Stimulated activated CD4-positive, alpha-beta T cell treated with anti-CD3 and anti-CD28 coated beads, Interleukin-12 subunit alpha, Interleukin-12 subunit beta, amount 100 ng/mL, for 48 hours (primary cell): ENCODE data around the gene IP6K1.
A peak's percentile ranks its signal among the peaks of the same experiment; 100 is the strongest.
"Not testable (repeated sequence)": the region's sequence is repeated elsewhere in the genome, so short reads cannot be mapped to it uniquely, and the experiment has no call there.

ENCODE experiments used
- DNase-seq, 3 donors: peaks; one replicate each; pipeline ENCODE4 v3.0.0-alpha.2; 2020; ENCODE audit warnings: low read depth in 2 of 3, low spot score in 1 of 3

Gene IP6K1

DNA sequence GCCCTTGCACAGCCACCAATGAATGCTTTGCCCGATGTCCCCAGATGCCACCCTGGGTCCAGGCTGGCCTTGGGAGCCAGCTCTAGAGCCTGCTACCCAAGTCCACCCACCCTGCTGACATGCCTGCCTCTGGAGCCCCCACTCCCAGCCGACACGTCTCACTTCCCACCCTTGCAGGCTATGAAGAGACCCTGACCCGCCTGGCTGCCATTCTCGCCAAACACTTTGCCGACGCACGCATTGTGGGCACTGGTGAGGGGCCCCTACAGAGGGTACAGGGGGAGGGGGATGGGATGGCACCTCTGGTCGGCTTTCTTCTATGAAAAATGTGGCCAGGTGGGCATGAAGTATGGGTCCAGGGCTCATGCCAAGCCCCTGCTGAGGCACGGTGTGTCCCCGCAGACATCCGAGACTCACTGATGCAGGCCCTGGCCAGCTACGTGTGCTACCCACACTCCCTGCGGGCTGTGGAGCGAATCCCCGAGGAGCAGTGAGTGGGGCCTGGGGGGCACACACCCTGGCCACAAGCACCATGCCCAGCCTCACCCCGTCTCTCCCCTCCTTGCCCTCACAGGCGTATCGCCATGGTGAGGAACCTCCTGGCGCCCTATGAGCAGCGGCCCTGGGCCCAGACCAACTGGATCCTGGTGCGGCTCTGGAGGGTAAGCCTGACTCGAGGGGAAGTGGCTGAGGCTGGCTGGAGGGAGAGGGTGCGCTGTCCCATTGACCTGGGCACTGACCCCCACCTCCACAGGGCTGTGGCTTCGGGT, 72.8 kb downstream of the IP6K1 start:
- no peak for DNase-seq

GRCh38 chr3:49712631-49713317, 73.6 kb downstream of the IP6K1 start:
- DNase-seq, result no peak

DNA sequence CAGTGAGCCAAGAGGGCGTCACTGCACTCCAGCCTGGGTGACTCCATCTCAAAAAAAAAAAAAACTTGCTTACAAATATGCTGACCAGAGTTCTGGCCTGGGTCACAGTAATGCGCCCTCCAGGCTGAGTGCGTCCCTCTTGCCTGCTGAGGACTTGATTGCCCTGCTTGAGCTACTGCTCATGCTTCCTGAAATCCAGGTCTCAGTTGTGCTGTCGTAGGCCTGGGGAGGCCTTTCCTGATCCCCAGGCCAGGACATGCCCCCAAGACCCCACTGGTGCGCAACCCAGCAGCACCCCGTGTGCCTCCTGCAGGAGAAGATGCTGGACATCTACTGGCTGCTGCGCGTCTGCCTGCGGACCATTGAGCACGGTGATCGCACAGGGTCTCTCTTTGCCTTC, 74.2 kb downstream of the IP6K1 start:
- no peak for DNase-seq

DNA sequence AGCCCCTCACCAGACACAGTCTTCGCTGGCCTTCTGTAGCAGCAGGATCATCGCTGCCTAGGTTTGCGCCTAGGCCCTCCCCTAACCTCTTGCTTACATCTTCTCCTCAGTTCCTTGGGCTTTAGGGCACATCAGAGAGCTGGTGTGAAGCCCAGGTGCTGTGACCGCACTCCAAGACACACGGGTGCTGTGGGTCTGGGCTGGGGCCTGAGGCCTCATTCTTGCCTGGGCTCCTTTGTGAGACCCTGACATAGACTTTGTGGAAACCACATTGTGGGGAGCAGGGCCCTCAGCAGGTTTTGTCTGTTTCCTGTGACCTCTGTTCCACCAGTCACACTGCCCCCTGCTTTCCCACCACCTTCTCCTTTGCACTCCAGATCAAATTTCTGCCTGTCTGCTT, 74.9 kb downstream of the IP6K1 start:
- DNase-seq, result no peak

- no peak for DNase-seq
Observed at GRCh38 chr3:49709852-49710251, 76.5 kb downstream of the IP6K1 start.

- no peak for DNase-seq
Observed at GRCh38 chr3:49707113-49707480, 79.2 kb downstream of the IP6K1 start.

DNA sequence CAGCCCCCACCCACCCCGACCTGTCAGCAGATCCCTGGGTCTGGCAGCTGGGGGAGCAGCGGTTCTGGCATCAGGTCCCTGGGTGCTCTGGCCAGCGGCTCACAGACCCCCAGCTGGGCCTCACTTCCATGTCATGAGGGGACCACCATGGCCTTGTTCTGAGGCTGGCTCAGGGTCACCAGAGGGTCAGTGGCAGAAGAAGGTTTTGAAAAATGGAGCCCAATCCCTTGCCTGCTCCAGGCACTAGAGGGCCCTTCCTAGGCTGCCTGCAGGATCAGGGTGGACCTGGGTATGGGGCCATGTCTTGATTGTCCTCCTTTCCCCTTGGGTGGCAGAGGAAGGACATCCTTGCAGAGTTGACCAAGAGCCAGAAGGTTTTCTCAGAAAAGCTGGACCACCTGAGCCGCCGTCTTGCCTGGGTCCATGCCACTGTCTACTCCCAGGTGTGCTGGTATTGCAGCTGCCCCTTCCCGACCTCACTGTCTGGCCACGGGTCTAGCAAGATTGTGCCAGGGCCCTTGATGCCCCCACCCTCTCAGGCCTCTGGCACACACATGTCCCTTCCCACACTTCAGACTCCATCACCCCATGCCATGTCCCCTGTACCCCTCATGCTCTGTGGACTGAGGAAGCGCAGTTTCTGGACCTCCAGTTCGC, 79.8 kb downstream of the IP6K1 start:
- no peak for DNase-seq

- DNase-seq, result no peak
Observed at GRCh38 chr3:49705390-49705960, 80.9 kb downstream of the IP6K1 start.

GRCh38 chr3:49704629-49705028, 81.7 kb downstream of the IP6K1 start:
- DNase-seq, result no peak

DNA sequence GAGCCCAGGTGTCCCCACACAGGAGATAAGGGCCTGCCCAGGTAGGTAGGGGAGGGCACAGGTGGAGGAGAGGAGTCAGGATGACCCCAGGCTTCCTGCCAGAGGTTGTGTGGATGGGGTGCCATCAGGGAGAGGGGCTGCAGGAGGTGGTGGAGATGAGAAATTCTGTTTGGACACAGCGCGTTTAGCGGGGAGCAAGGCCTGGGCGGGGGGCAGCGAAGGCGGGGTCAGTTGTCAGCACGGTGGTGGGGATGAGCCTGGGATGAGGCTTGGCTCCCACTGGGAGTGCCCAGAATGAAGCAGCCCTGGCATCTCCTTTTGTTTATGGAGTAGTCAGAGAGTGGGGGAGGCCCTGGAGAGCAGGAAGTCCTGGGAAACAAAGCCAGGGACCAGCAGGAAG, 82.4 kb downstream of the IP6K1 start:
- no peak for DNase-seq

DNA sequence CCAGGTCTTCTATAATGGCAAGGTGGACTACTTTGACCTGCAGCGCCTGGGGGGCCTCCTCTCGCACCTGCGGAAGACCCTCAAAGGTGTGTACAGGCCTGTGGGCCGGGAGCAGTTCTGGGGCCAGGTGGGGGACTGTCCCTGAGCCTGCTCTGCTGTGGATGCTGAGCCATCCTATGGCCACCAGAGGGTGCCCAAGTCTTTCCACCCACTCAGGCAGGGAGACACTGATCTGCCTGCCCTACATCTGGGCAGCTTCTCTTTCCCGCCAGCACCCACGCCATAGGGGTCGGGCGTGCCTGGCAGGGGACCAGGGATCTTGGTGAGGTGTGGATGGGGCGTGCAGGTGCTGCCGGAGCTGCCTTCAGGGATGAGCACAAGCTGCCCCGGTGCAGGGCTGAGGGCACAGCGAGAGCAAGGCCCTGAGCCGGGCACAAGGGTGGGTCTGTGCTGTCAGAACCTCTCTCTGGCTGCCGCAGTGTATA, 82.9 kb downstream of the IP6K1 start:
- peak in 2 of 3 donors; percentile 47 to 48 for DNase-seq

DNA sequence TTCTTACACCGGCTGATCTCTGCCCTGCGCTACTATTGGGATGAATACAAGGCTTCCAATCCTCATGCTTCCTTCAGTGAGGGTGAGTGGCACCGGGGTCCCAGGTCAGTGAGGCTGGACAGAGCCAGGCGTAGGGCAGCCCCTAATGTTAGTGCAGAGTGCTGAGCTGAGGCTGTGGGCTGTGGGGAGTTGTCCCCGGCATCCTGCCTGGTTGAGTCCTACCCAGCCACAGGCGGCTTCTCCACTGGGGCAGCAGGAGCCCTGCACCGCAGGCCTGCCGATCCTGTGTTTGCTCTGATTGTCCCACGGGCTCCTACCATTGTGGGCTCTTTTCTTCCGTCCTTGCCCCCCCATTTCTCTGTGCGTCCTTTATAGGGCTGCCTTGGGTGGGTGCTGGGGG, 83.7 kb downstream of the IP6K1 start:
- DNase-seq, result no peak

DNA sequence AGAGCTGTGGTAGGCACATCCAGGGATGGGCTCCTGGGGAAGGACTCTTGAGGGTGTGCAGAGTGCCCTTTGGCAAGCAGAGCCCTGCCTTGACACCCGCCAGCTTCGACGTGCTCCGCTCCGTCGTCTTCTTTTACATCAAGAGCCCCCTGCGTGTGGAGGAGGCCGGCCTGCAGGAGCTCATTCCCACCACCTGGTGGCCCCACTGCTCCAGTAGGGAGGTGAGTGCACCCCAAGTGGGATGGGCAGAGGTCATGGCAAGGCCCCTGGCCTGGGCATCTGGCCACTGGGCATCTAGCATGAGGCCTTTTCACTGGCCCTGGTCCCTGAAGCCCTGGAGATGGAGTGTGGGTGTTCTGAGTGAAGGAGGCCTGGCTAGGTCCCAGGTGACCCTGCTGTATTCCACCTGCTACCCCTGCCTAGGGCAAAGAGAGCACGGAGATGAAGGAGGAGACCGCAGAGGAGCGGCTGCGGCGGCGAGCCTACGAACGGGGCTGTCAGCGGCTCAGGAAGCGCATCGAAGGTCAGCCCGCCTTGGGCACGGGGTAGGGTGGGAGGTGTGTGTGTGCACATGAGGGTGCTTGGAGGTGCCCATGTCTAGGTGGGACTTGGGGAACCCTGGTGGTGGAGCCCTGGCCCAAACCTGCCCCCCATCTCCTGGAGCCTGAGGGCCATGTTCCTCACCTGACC, 84.8 kb downstream of the IP6K1 start:
- DNase-seq, result no peak

GRCh38 chr3:49700453-49701128, 85.8 kb downstream of the IP6K1 start:
- DNase-seq, result no peak

- no peak for DNase-seq
Observed at GRCh38 chr3:49700014-49700413, 86.3 kb downstream of the IP6K1 start.

DNA sequence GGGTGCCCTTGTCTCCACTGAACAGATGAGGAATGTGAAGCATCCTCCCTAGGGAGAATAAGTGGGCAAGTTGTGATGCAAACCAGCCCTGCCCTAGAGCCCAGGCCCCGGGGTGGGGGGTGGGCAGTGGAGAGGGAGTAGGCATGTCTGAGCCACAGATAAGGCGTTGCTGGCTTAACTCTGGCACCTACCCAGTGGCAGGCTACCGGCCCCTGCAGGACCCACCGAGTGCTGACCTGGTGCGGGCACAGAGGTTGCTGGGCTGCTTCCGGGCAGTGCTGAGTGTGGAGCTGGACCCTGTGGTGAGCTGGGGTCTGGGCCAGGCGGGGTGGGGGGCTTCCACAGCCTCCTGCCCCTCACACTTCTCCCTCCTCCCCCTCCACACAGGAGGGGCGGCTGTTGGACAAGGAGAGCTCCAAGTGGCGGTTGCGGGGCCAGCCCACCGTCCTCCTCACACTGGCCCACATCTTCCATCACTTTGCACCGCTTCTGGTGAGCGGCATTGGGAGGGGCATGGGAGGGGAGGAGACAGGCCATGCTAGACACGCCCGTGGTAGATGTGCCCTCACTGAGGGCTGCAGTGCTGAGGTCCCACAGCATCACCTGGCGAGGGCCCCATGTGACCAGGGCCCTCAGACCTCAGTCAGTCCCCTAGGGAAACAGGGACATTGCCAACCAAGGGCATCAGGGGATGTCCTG, 86.9 kb downstream of the IP6K1 start:
- DNase-seq, result no peak

DNA sequence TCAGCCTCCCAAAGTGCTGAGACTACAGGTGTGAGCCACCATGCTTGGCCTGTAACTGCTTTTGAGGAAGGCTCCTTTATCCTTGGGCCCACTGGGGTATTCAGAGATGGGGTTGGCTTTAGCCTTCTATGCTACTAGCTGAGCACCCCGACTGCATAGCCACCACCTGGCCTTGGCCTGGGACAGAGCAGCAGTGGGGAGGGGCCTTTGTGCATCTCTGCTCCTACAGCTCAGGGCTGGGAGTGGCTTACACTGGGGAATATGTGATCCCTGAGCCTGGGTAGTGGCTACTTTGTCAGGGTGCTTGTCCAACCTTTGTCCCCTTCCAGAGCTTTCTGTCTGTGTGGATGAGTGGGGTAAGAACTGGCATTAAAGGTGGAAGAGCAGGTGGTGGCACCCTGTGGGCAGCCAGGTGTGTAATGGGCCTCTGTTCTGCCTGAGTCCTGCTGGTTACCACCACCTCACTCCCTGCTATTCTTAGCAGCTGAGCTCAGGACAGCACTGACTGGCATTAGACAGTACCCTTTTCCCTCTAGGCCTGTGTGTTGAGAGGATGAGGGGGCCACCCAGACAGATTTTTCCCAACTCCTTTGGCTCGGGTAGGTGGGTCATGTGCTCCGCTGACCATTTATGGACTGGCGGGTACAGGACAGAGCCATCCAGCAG, 90.9 kb downstream of the IP6K1 start:
- not testable (repeated sequence) for DNase-seq

GRCh38 chr3:49694409-49695070, 91.8 kb downstream of the IP6K1 start:
- DNase-seq, result not testable (repeated sequence)

GRCh38 chr3:49691481-49691880, 94.9 kb downstream of the IP6K1 start:
- not testable (repeated sequence) for DNase-seq
